Activated gamma-delta T cell treated with Interleukin-2 at 50 U/mL for 16 hours (primary cell): ENCODE measurements around the gene SPOUT1.
"Not testable (repeated sequence)": the region's sequence is repeated elsewhere in the genome, so short reads cannot be mapped to it uniquely, and the experiment has no call there.

Experiments
- DNase-seq: peaks from one replicate; pipeline ENCODE4 v3.0.0-alpha.2; 2020

SPOUT1 gene

GRCh38 chr9:128809831-128810230, 19.8 kb downstream of the SPOUT1 start:
- no peak for DNase-seq

- no peak for DNase-seq
These were observed 20.5 kb downstream of the SPOUT1 start for GRCh38 chr9:128809036-128809599.

- no peak for DNase-seq
These were observed 21.1 kb downstream of the SPOUT1 start for GRCh38 chr9:128808543-128808942.

- no peak for DNase-seq
These were observed 21.8 kb downstream of the SPOUT1 start for GRCh38 chr9:128807827-128808226.

GRCh38 chr9:128805661-128806060, 23.9 kb downstream of the SPOUT1 start:
- no peak for DNase-seq

GRCh38 chr9:128802482-128802881, 27.1 kb downstream of the SPOUT1 start:
- no peak for DNase-seq

- no peak for DNase-seq
These were observed 29.5 kb downstream of the SPOUT1 start for GRCh38 chr9:128800061-128800460.

GRCh38 chr9:128798896-128799295, 30.7 kb downstream of the SPOUT1 start:
- DNase-seq: no peak

GRCh38 chr9:128794961-128795360, 34.6 kb downstream of the SPOUT1 start:
- DNase-seq: not testable (repeated sequence)

- no peak for DNase-seq
These were observed 36.5 kb downstream of the SPOUT1 start for GRCh38 chr9:128792978-128793686.

GRCh38 chr9:128792134-128792533, 37.5 kb downstream of the SPOUT1 start:
- no peak for DNase-seq

- no peak for DNase-seq
These were observed 39.1 kb downstream of the SPOUT1 start for GRCh38 chr9:128790536-128790935.

- DNase-seq: no peak
These were observed 41.1 kb downstream of the SPOUT1 start for GRCh38 chr9:128788445-128788844.

- DNase-seq: no peak
These were observed 41.9 kb downstream of the SPOUT1 start for GRCh38 chr9:128787659-128788058.

GRCh38 chr9:128786681-128787601, 42.7 kb downstream of the SPOUT1 start, which contains the start of gene TBC1D13:
TSS of gene TBC1D13 (plus strand) at chr9:128787253. CDS start at chr9:128787354, 101 bp downstream.
- DNase-seq: peak; percentile 90

- DNase-seq: no peak
These were observed 44.2 kb downstream of the SPOUT1 start for GRCh38 chr9:128785427-128785826.

GRCh38 chr9:128782669-128783068, 46.9 kb downstream of the SPOUT1 start:
- DNase-seq: no peak

- no peak for DNase-seq
These were observed 48.2 kb downstream of the SPOUT1 start for GRCh38 chr9:128781187-128782070.

- DNase-seq: not testable (repeated sequence)
These were observed 49.5 kb downstream of the SPOUT1 start for GRCh38 chr9:128780093-128780492.

GRCh38 chr9:128774804-128775203, 54.8 kb downstream of the SPOUT1 start:
- DNase-seq: no peak

GRCh38 chr9:128773049-128773448, 56.5 kb downstream of the SPOUT1 start:
- DNase-seq: no peak

GRCh38 chr9:128771745-128772519, 57.7 kb downstream of the SPOUT1 start, which contains the start of gene ZER1:
TSS of gene ZER1 (minus strand) at chr9:128771927. CDS start at chr9:128755565, 16,362 bp downstream.
- DNase-seq: peak; percentile 93
